ENCODE measurements around the gene PLCL2. TPM values are rescaled to one million over a fixed set of nuclear protein-coding genes. Genes with fewer than 3 reads are reported as not detected.
A peak's percentile ranks its signal among the peaks of the same experiment; 100 is the strongest.
"Not testable (repeated sequence)": the region's sequence is repeated elsewhere in the genome, so short reads cannot be mapped to it uniquely, and the experiment has no call there.

The PLCL2 gene
- polyA plus RNA-seq, 4 donors: 14.7 to 18.3 (median 16.1) TPM

GRCh38 chr3:17094551-17094950 is 209.8 kb downstream of the PLCL2 start:
- DNase-seq (ENCODE audit: low read depth in 4 of 4, low spot score in 3 of 4): no peak

GRCh38 chr3:17103579-17103978 is 218.8 kb downstream of the PLCL2 start:
- DNase-seq (ENCODE audit: low read depth in 4 of 4, low spot score in 3 of 4): no peak

GRCh38 chr3:17106801-17107200 is 222.0 kb downstream of the PLCL2 start:
- not testable (repeated sequence) for DNase-seq (ENCODE audit: low read depth in 4 of 4, low spot score in 3 of 4)

GRCh38 chr3:17110660-17111396 is 226.1 kb downstream of the PLCL2 start:
- DNase-seq (ENCODE audit: low read depth in 4 of 4, low spot score in 3 of 4): no peak

- no peak for DNase-seq (ENCODE audit: low read depth in 4 of 4, low spot score in 3 of 4)
Observed at GRCh38 chr3:17111586-17111985, 226.8 kb downstream of the PLCL2 start.

- no peak for DNase-seq (ENCODE audit: low read depth in 4 of 4, low spot score in 3 of 4)
Observed at GRCh38 chr3:17115186-17115585, 230.4 kb downstream of the PLCL2 start.

- no peak for DNase-seq (ENCODE audit: low read depth in 4 of 4, low spot score in 3 of 4)
Observed at GRCh38 chr3:17116007-17116600, 231.3 kb downstream of the PLCL2 start.

- DNase-seq (ENCODE audit: low read depth in 4 of 4, low spot score in 3 of 4): no peak
Observed at GRCh38 chr3:17118771-17119170, 234.0 kb downstream of the PLCL2 start.

GRCh38 chr3:17119201-17120072 is 234.7 kb downstream of the PLCL2 start:
- no peak for DNase-seq (ENCODE audit: low read depth in 4 of 4, low spot score in 3 of 4)

- DNase-seq (ENCODE audit: low read depth in 4 of 4, low spot score in 3 of 4): no peak
Observed at GRCh38 chr3:17120115-17120514, 235.4 kb downstream of the PLCL2 start.

- no peak for DNase-seq (ENCODE audit: low read depth in 4 of 4, low spot score in 3 of 4)
Observed at GRCh38 chr3:17121336-17121735, 236.6 kb downstream of the PLCL2 start.

- no peak for DNase-seq (ENCODE audit: low read depth in 4 of 4, low spot score in 3 of 4)
Observed at GRCh38 chr3:17122758-17123157, 238.0 kb downstream of the PLCL2 start.

GRCh38 chr3:17125738-17126442 is 241.1 kb downstream of the PLCL2 start:
- DNase-seq (ENCODE audit: low read depth in 4 of 4, low spot score in 3 of 4): no peak

- DNase-seq (ENCODE audit: low read depth in 4 of 4, low spot score in 3 of 4): not testable (repeated sequence)
Observed at GRCh38 chr3:17128671-17129070, 243.9 kb downstream of the PLCL2 start.

GRCh38 chr3:17129556-17129955 is 244.8 kb downstream of the PLCL2 start:
- DNase-seq (ENCODE audit: low read depth in 4 of 4, low spot score in 3 of 4): no peak

GRCh38 chr3:17130956-17131355 is 246.2 kb downstream of the PLCL2 start:
- no peak for DNase-seq (ENCODE audit: low read depth in 4 of 4, low spot score in 3 of 4)

- no peak for DNase-seq (ENCODE audit: low read depth in 4 of 4, low spot score in 3 of 4)
Observed at GRCh38 chr3:17132286-17133115, 247.7 kb downstream of the PLCL2 start.

- DNase-seq (ENCODE audit: low read depth in 4 of 4, low spot score in 3 of 4): no peak
Observed at GRCh38 chr3:17133632-17134545, 249.1 kb downstream of the PLCL2 start.

- DNase-seq (ENCODE audit: low read depth in 4 of 4, low spot score in 3 of 4): peak in 1 of 4 donors; percentile 20
Observed at GRCh38 chr3:17135696-17136095, 250.9 kb downstream of the PLCL2 start.
